Heart right ventricle (tissue), 16 donors: ENCODE results near the gene PIP5K1B. TPM values are rescaled to one million over a fixed set of nuclear protein-coding genes. Genes with fewer than 3 reads are reported as not detected.
"Not testable (repeated sequence)": the region's sequence is repeated elsewhere in the genome, so short reads cannot be mapped to it uniquely, and the experiment has no call there.

Experiments used
- ATAC-seq, 8 donors: fragments of 200-7000 bp; cut with Tn5 transposase; one replicate each; pipeline ENCODE4 v1.9.1; 2020; ENCODE audit warnings: mild to moderate bottlenecking in 8 of 8, moderate library complexity in 8 of 8, moderate number of reproducible peaks in 1 of 8
- DNase-seq, 2 donors: peaks; one replicate each; pipeline ENCODE4 v3.0.0-alpha.2; 2020
- H3K27ac ChIP-seq, 10 donors: fragments of 200-600 bp; sonication (generic) in 2 of 10; one replicate each; pipeline versions ENCODE4 v1.5.0 to v1.8.0; 2020 to 2022; ENCODE audit warnings: mild to moderate bottlenecking in 3 of 10
- H3K27me3 ChIP-seq, 7 donors: fragments of 200-600 bp; one replicate each; pipeline ENCODE4 v1.8.0; 2021 to 2022; ENCODE audit warnings: mild to moderate bottlenecking in 2 of 7
- H3K36me3 ChIP-seq, 9 donors: fragments of 200-600 bp; sonication (generic) in 1 of 9; one replicate each; pipeline versions ENCODE4 v1.5.0 to v1.8.0; 2020 to 2022; ENCODE audit warnings: mild to moderate bottlenecking in 2 of 9
- H3K4me1 ChIP-seq, 9 donors: fragments of 200-600 bp; sonication (generic) in 1 of 9; one replicate each; pipeline versions ENCODE4 v1.5.0 to v1.8.0; 2020 to 2022; ENCODE audit warnings: mild to moderate bottlenecking in 4 of 9
- H3K4me3 ChIP-seq, 10 donors: fragments of 200-600 bp; sonication (generic) in 2 of 10; one replicate each; pipeline versions ENCODE4 v1.5.0 to v1.8.0; 2020 to 2022; ENCODE audit warnings: mild to moderate bottlenecking in 7 of 10, moderate library complexity in 2 of 10
- H3K9me3 ChIP-seq, 11 donors: fragments of 200-600 bp in 10 of 11; sonication (generic) in 2 of 11; one replicate each; pipeline versions ENCODE4 v1.5.0 to v1.8.0; 2013 to 2022; ENCODE audit warnings: mild to moderate bottlenecking in 2 of 11, control low read depth in 1 of 11, moderate library complexity in 1 of 11
- WGBS, 2 donors: extraction: QIAGEN DNeasy Blood & Tissue Kit; methylation state at CpG; one replicate each; pipeline ENCODE4 v1.1.7; 2013; ENCODE audit warnings: inconsistent platforms in 1 of 2; 5-methylcytosine and 5-hydroxymethylcytosine counted together
- intact Hi-C, 10 donors: fragments of 100-400 bp; cut with DNase I; formaldehyde crosslinking; loops; one replicate each; pipeline versions ENCODE4 v1.11.1 to v1.14.2; 2022
- polyA plus RNA-seq, 2 donors: library from polyadenylated mRNA; stranded (reverse); fragments of 200-250 nt; gene quantifications; one replicate each; pipeline ENCODE4 v1.2.3, GENCODE V29; 2013
- total RNA-seq, 10 donors: library from RNA; stranded (reverse); fragmentation: NEBNext Ultra II Directional in 3 of 10; extraction: Animal tissue kit (Norgen Biotek cat#: 25700) in 3 of 10; gene quantifications; one replicate each; pipeline versions ENCODE4 v1.2.1 to v1.2.4, GENCODE V29; 2021 to 2023
- TF ChIP-seq, protein P1 (sequence below), 9 donors: fragments of 200-600 bp; sonication (generic) in 2 of 9; IDR thresholded peaks; one replicate each; pipeline versions ENCODE4 v1.5.0 to v1.8.0; 2021 to 2022; ENCODE audit warnings: antibody characterized with exemption in 9 of 9, mild to moderate bottlenecking in 5 of 9, moderate library complexity in 1 of 9
- donor health status: Arrhythmogenic right ventricular cardiomyopathy.
- donor health status: ischemic (EF 13 %, LVEDD 7.1; RV severe dilation, severe dysfunction).
- donor health status: healthy with polysubstance abuse.
- donor health status: DM: no; HTN: yes; CAD: no.
- donor health status: DM: no; HTN: no; CAD: no.
- donor health status: ischemic (EF 25% LVEDD 6.9; RV normal size, moderate dysfunction).
- donor health status: ischemic (EF 25% LVEDD 5.7; RV mildly dilated, moderate dysfunction).
- donor health status: healthy.
- donor health status: DM: yes; HTN: yes; CAD: no.
- donor health status: Ischemic cardiomyopathy.
- donor health status: ischemic (EF 35%, LVEDD 5.7; RV mildly dilated, moderate dysfunction).
- donor health status: nonischemic (EF 11% LVEDD 7.7; RV severe dilation, severe dysfunction).
- donor health status: DM: yes; HTN: yes; CAD: no.
- donor health status: PGD.
- donor health status: ischemic (EF 29% LVEDD 5.4; RV normal size, mild dysfunction).
- donor health status: nonischemic (EF 23%, LVEDD 6.1; RV moderate dilation, normal function).

The PIP5K1B gene
- total and polyA plus RNA-seq, 12 donors, result 5.6 to 90.8 (median 48.1) TPM

DNA sequence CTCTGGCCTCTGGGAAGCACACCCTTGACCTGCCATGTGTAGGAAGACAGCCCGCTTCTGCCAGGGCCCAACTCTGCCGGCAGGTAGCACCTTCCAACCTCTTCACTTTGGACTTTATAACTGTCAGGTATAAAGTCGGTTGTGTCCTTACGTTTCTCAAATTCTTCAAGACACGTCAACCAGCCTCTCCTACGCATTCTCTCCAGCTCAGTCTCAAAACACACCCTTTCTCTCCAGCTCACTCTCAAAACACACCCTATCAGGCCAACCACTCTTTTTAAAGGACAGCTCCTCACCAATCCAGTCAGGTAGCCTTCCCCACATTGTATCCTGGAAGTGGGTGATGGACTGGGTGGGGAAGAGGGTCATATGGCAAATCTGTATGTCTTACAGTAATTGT is 344.1 kb downstream of the PIP5K1B start:
- TF ChIP-seq, protein P1, sequence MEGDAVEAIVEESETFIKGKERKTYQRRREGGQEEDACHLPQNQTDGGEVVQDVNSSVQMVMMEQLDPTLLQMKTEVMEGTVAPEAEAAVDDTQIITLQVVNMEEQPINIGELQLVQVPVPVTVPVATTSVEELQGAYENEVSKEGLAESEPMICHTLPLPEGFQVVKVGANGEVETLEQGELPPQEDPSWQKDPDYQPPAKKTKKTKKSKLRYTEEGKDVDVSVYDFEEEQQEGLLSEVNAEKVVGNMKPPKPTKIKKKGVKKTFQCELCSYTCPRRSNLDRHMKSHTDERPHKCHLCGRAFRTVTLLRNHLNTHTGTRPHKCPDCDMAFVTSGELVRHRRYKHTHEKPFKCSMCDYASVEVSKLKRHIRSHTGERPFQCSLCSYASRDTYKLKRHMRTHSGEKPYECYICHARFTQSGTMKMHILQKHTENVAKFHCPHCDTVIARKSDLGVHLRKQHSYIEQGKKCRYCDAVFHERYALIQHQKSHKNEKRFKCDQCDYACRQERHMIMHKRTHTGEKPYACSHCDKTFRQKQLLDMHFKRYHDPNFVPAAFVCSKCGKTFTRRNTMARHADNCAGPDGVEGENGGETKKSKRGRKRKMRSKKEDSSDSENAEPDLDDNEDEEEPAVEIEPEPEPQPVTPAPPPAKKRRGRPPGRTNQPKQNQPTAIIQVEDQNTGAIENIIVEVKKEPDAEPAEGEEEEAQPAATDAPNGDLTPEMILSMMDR (IDR thresholded peaks at IDR 0.05), result no peak
- intact Hi-C loops, result loop anchor here in 1 of 10 donors (10.0 kb wide), 1 partner anchor 506 kb away; no protein-coding TSS in a partner anchor
- Histone ChIP-seq H3K27ac (no peak overlapping the region), H3K36me3 (peaks cover 0 to 46% (median 17%) of the 10 kb centered on the region in 9 donors), H3K9me3 (no peaks in the 10 kb centered on the region), H3K27me3 (no peaks in the 10 kb centered on the region), H3K4me3 (no peak overlapping the region), H3K4me1 (peaks cover 0 to 37% (median 20%) of the 10 kb centered on the region in 9 donors)
- 90% methylated on average over 6 of the region's 6 CpGs for WGBS, 2 donors
- ATAC-seq (no peak), DNase-seq (no peak)

DNA sequence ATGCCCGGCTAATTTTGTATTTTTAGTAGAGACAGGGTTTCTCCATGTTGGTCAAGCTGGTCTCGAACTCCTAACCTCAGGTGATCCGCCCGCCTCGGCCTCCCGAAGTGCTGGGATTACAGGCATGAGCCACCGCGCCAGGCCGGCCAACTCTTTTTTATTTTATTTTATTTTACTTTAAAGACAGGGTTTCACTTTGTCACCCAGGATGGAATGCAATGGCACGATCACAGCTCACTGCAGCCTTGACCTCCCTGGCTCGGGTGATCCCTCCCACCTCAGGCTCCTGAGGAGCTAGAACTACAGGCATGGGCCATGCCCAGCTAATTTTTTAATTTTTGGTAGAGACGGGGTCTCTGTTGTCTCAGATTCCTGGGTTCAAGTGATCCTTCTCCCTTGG is 345.9 kb downstream of the PIP5K1B start:
- not testable (repeated sequence) for DNase-seq, H3K9me3 ChIP-seq, H3K27ac ChIP-seq, H3K4me3 ChIP-seq, H3K27me3 ChIP-seq, ATAC-seq
- 85% methylated on average over 11 to 12 of the region's 12 CpGs for WGBS, 2 donors
- intact Hi-C loops, result loop anchor here in 5 of 10 donors (5.0 to 10.0 kb wide), 3 partner anchors 64 to 141 kb away; no protein-coding TSS in a partner anchor
- Histone ChIP-seq H3K36me3 (peaks cover 0 to 59% (median 17%) of the 10 kb centered on the region in 9 donors), H3K4me1 (peaks cover 0 to 18% (median 3%) of the 10 kb centered on the region in 9 donors)

DNA sequence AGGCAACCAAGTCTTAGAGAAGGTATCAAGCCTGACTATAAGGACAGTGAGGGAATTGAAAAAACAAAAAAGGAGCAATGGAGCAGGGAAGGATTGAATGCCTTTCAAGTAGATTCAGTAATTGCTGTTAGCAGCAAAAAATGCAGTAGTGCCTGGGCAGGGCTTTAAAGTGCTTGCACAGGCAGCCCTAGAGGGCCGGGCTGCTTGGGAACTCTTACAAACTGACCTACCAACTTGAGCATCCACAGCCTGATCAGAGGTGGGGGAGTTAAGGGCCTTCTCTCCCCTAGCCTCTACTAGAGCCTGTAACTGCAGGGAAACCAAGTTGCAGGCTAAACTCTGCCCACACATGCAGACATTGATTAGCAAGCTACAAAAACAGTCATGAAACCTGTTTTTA is 349.9 kb downstream of the PIP5K1B start:
- H3K9me3 ChIP-seq, result no peaks in the 10 kb centered on the region
- no peak for DNase-seq
- no peak overlapping the region for H3K4me3 ChIP-seq
- no peak overlapping the region for H3K27ac ChIP-seq
- WGBS, 2 donors, result 87 to 89% methylated on average over 1 of the region's 1 CpG
- no peaks in the 10 kb centered on the region for H3K27me3 ChIP-seq
- H3K4me1 ChIP-seq, result peaks cover 0 to 7% (median 0%) of the 10 kb centered on the region in 9 donors
- peaks cover 0 to 49% (median 0%) of the 10 kb centered on the region in 9 donors for H3K36me3 ChIP-seq
- ATAC-seq, result no peak
- intact Hi-C loops, result loop anchor here (1.0 to 10.0 kb wide), 8 partner anchors 37 to 138 kb away; no protein-coding TSS in a partner anchor
- TF ChIP-seq, protein P1 (IDR thresholded peaks at IDR 0.05), result no peak

- H3K36me3 ChIP-seq, result peaks cover 0 to 44% (median 0%) of the 10 kb centered on the region in 9 donors
- intact Hi-C loops, result loop anchor here in 6 of 10 donors (5.0 to 10.0 kb wide), 5 partner anchors 36 to 136 kb away; no protein-coding TSS in a partner anchor
- peaks cover 0 to 7% (median 0%) of the 10 kb centered on the region in 9 donors for H3K4me1 ChIP-seq
- 94 to 95% methylated on average over 4 of the region's 4 CpGs for WGBS, 2 donors
- DNase-seq, result no peak
- no peaks in the 10 kb centered on the region for H3K27me3 ChIP-seq
- TF ChIP-seq, protein P1 (IDR thresholded peaks at IDR 0.05), result no peak
- H3K27ac ChIP-seq, result no peak overlapping the region
- no peaks in the 10 kb centered on the region for H3K9me3 ChIP-seq
- ATAC-seq, result no peak
- H3K4me3 ChIP-seq, result no peak overlapping the region
These were observed 351.3 kb downstream of the PIP5K1B start for GRCh38 chr9:69056191-69056815.

GRCh38 chr9:69058101-69058500 is 353.1 kb downstream of the PIP5K1B start:
- H3K4me1 ChIP-seq, result peaks cover 0 to 7% (median 0%) of the 10 kb centered on the region in 9 donors
- no peak overlapping the region for H3K27ac ChIP-seq
- no peak for ATAC-seq
- H3K4me3 ChIP-seq, result no peak overlapping the region
- H3K9me3 ChIP-seq, result no peaks in the 10 kb centered on the region
- TF ChIP-seq, protein P1 (IDR thresholded peaks at IDR 0.05), result no peak
- intact Hi-C loops, result loop anchor here in 6 of 10 donors (5.0 to 10.0 kb wide), 5 partner anchors 34 to 134 kb away; no protein-coding TSS in a partner anchor
- 87 to 88% methylated on average over 2 of the region's 2 CpGs for WGBS, 2 donors
- no peak for DNase-seq
- H3K27me3 ChIP-seq, result no peaks in the 10 kb centered on the region
- H3K36me3 ChIP-seq, result peaks cover 0 to 44% (median 0%) of the 10 kb centered on the region in 9 donors
